Epithelial cell of esophagus (primary cell): ENCODE results near the gene RGS14.
A peak's percentile ranks its signal among the peaks of the same experiment; 100 is the strongest.

Source experiments
- DNase-seq: peaks from one replicate; pipeline ENCODE4 v3.0.0; 2010; ENCODE audit warnings: low read depth
- H3K4me3 ChIP-seq: 2 replicates; pipeline ENCODE4 v1.5.1; 2011; ENCODE audit warnings: mild to moderate bottlenecking, low read length, control low read depth
- CTCF ChIP-seq: IDR thresholded peaks from 2 replicates; pipeline ENCODE4 v1.5.1; 2011; ENCODE audit warnings: low read depth, mild to moderate bottlenecking, low read length, control low read depth, inconsistent platforms; ENCODE audit not compliant: insufficient read depth; ENCODE audit errors: missing control alignments

The RGS14 gene

GRCh38 chr5:177377851-177378776 is 20.4 kb downstream of the RGS14 start:
- DNase-seq: no peak
- no peak overlapping the region for H3K4me3 ChIP-seq
- TF ChIP-seq CTCF: no peak

- no peak overlapping the region for H3K4me3 ChIP-seq
- TF ChIP-seq CTCF: no peak
- peak; percentile 96 for DNase-seq
Observed at GRCh38 chr5:177378884-177379883, 21.5 kb downstream of the RGS14 start.

GRCh38 chr5:177380805-177381126 is 23.0 kb downstream of the RGS14 start:
- DNase-seq: no peak
- H3K4me3 ChIP-seq: no peak overlapping the region
- no peak for TF ChIP-seq CTCF

- TF ChIP-seq CTCF: peak; percentile 40
- no peak overlapping the region for H3K4me3 ChIP-seq
- DNase-seq: peak; percentile 39
Observed at GRCh38 chr5:177382423-177383029, 24.8 kb downstream of the RGS14 start.

- DNase-seq: no peak
- TF ChIP-seq CTCF: no peak
- H3K4me3 ChIP-seq: no peak overlapping the region
Observed at GRCh38 chr5:177383181-177383580, 25.5 kb downstream of the RGS14 start.

- no peak for DNase-seq
- no peak within 1 kb of the TSS for H3K4me3 ChIP-seq
- no peak for TF ChIP-seq CTCF
Observed at GRCh38 chr5:177384134-177384533, 26.4 kb downstream of the RGS14 start, which contains the start of gene SLC34A1. TSS of gene SLC34A1 (plus strand) at chr5:177384434. CDS start at chr5:177385742, 1,308 bp downstream.
